ENCODE results near the gene TBC1D10A.
"Not testable (repeated sequence)": the region's sequence is repeated elsewhere in the genome, so short reads cannot be mapped to it uniquely, and the experiment has no call there.

Gene TBC1D10A

GRCh38 chr22:30357236-30357570 is 30.5 kb upstream of the TBC1D10A start:
- peak overlapping the region; percentile 91 for H3K4me3 Mint-ChIP-seq

GRCh38 chr22:30356449-30357235 is 29.9 kb upstream of the TBC1D10A start, which contains the start of the genes CCDC157 and SF3A1:
TSS of gene CCDC157 (plus strand) at chr22:30357007. CDS start at chr22:30366001, 8,994 bp downstream.
TSS of gene SF3A1 (minus strand) at chr22:30356894. CDS start at chr22:30356792, 102 bp downstream.
- no peaks in the 10 kb centered on the region for H3K9me3 Mint-ChIP-seq
- peak within 1 kb of the TSS; percentile 91 for H3K4me3 Mint-ChIP-seq
- H3K4me1 Mint-ChIP-seq (ENCODE audit: low read depth): peaks cover 26% of the 10 kb centered on the region
- H3K36me3 Mint-ChIP-seq (ENCODE audit: low read depth): peaks cover 23% of the 10 kb centered on the region
- H3K27me3 Mint-ChIP-seq (ENCODE audit: low read depth): peaks cover 5% of the 10 kb centered on the region
- H3K27ac Mint-ChIP-seq: peak within 1 kb of the TSS; percentile 86

More at GRCh38 chr22:30357236-30357570, 30.5 kb upstream of the TBC1D10A start:
- Mint-ChIP-seq H3K9me3 (no peaks in the 10 kb centered on the region), H3K4me1 (ENCODE audit: low read depth) (peaks cover 26% of the 10 kb centered on the region), H3K27me3 (ENCODE audit: low read depth) (peaks cover 5% of the 10 kb centered on the region), H3K36me3 (ENCODE audit: low read depth) (peaks cover 18% of the 10 kb centered on the region), H3K27ac (peak overlapping the region; percentile 86)

GRCh38 chr22:30354644-30355043 is 27.9 kb upstream of the TBC1D10A start:
- Mint-ChIP-seq H3K4me1 (ENCODE audit: low read depth) (peaks cover 36% of the 10 kb centered on the region), H3K4me3 (peak overlapping the region; percentile 91), H3K9me3 (no peaks in the 10 kb centered on the region), H3K27me3 (ENCODE audit: low read depth) (peaks cover 5% of the 10 kb centered on the region), H3K27ac (peak overlapping the region; percentile 60), H3K36me3 (ENCODE audit: low read depth) (peaks cover 41% of the 10 kb centered on the region)

GRCh38 chr22:30351226-30351625 is 24.5 kb upstream of the TBC1D10A start:
- peaks cover 49% of the 10 kb centered on the region for H3K4me1 Mint-ChIP-seq (ENCODE audit: low read depth)
- no peak overlapping the region for H3K4me3 Mint-ChIP-seq
- peaks cover 57% of the 10 kb centered on the region for H3K36me3 Mint-ChIP-seq (ENCODE audit: low read depth)
- no peaks in the 10 kb centered on the region for H3K9me3 Mint-ChIP-seq
- H3K27ac Mint-ChIP-seq: no peak overlapping the region
- H3K27me3 Mint-ChIP-seq (ENCODE audit: low read depth): no peaks in the 10 kb centered on the region

GRCh38 chr22:30348809-30349208 is 22.1 kb upstream of the TBC1D10A start:
- no peaks in the 10 kb centered on the region for H3K9me3 Mint-ChIP-seq
- H3K27ac Mint-ChIP-seq: peak overlapping the region; percentile 81
- no peaks in the 10 kb centered on the region for H3K27me3 Mint-ChIP-seq (ENCODE audit: low read depth)
- H3K36me3 Mint-ChIP-seq (ENCODE audit: low read depth): peaks cover 65% of the 10 kb centered on the region
- peak overlapping the region; percentile 37 for H3K4me3 Mint-ChIP-seq
- peaks cover 35% of the 10 kb centered on the region for H3K4me1 Mint-ChIP-seq (ENCODE audit: low read depth)

GRCh38 chr22:30348404-30348803 is 21.7 kb upstream of the TBC1D10A start:
- no peaks in the 10 kb centered on the region for H3K9me3 Mint-ChIP-seq
- peak overlapping the region; percentile 81 for H3K27ac Mint-ChIP-seq
- peaks cover 64% of the 10 kb centered on the region for H3K36me3 Mint-ChIP-seq (ENCODE audit: low read depth)
- peaks cover 32% of the 10 kb centered on the region for H3K4me1 Mint-ChIP-seq (ENCODE audit: low read depth)
- H3K4me3 Mint-ChIP-seq: peak overlapping the region; percentile 37
- H3K27me3 Mint-ChIP-seq (ENCODE audit: low read depth): no peaks in the 10 kb centered on the region

GRCh38 chr22:30347255-30347892 is 20.6 kb upstream of the TBC1D10A start:
- H3K9me3 Mint-ChIP-seq: no peaks in the 10 kb centered on the region
- H3K27me3 Mint-ChIP-seq (ENCODE audit: low read depth): no peaks in the 10 kb centered on the region
- peaks cover 32% of the 10 kb centered on the region for H3K4me1 Mint-ChIP-seq (ENCODE audit: low read depth)
- H3K36me3 Mint-ChIP-seq (ENCODE audit: low read depth): peaks cover 67% of the 10 kb centered on the region
- no peak overlapping the region for H3K4me3 Mint-ChIP-seq
- peak overlapping the region; percentile 72 for H3K27ac Mint-ChIP-seq

GRCh38 chr22:30344447-30345200 is 17.9 kb upstream of the TBC1D10A start:
- Mint-ChIP-seq H3K9me3 (no peaks in the 10 kb centered on the region), H3K27me3 (ENCODE audit: low read depth) (no peaks in the 10 kb centered on the region), H3K4me3 (no peak overlapping the region), H3K4me1 (ENCODE audit: low read depth) (peaks cover 21% of the 10 kb centered on the region), H3K27ac (peak overlapping the region; percentile 36), H3K36me3 (ENCODE audit: low read depth) (peaks cover 56% of the 10 kb centered on the region)

DNA sequence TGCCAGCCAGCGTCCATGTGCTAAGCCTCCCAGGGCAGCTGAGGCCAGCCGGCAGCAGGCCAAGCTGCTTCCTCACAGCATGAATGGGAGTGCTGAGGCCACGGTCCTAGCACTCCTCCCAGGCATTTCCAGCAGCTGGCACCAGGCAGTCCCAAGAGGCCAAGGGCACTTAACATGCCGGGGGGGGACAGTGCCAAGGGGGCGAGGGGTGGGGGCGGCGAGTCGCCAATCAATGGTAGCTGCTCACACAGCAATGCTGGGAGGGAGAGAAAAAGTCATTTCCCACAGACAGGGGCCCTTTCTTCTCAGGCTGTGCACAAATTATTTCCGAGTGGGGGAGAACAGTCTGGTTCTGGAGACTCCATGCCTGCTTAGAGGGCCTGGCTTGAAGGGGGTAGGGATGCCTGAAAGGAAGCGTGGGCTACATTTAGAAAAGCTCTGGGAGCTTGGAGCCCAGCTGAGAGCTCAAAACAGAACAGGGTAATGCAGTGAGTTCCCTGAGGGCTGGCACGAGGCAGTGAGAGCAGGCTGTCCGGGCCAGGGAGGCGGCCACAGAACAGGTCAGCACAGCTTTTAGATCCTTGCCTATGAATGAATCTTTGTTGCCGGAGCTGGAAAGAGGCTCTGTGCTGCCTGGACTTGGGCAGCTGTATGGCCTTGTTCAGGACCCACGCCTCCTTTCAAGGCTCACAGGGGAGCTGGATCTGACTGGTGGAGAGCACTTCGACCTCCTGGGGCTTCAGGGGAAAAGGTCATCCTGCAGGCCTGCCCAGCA is 14.4 kb upstream of the TBC1D10A start:
- no peaks in the 10 kb centered on the region for H3K9me3 Mint-ChIP-seq
- no peaks in the 10 kb centered on the region for H3K27me3 Mint-ChIP-seq (ENCODE audit: low read depth)
- peaks cover 58% of the 10 kb centered on the region for H3K36me3 Mint-ChIP-seq (ENCODE audit: low read depth)
- no peak overlapping the region for H3K4me3 Mint-ChIP-seq
- no peak overlapping the region for H3K27ac Mint-ChIP-seq
- H3K4me1 Mint-ChIP-seq (ENCODE audit: low read depth): peaks cover 1% of the 10 kb centered on the region

- Mint-ChIP-seq H3K4me3 (no peak overlapping the region), H3K27ac (no peak overlapping the region), H3K27me3 (ENCODE audit: low read depth) (no peaks in the 10 kb centered on the region), H3K36me3 (ENCODE audit: low read depth) (peaks cover 57% of the 10 kb centered on the region), H3K4me1 (ENCODE audit: low read depth) (peaks cover 18% of the 10 kb centered on the region), H3K9me3 (no peaks in the 10 kb centered on the region)
Measured at GRCh38 chr22:30338802-30339201, 12.1 kb upstream of the TBC1D10A start.

GRCh38 chr22:30338341-30338740 is 11.6 kb upstream of the TBC1D10A start:
- not testable (repeated sequence) for H3K27ac Mint-ChIP-seq; H3K27me3 Mint-ChIP-seq (ENCODE audit: low read depth); H3K4me3 Mint-ChIP-seq; H3K9me3 Mint-ChIP-seq
- H3K36me3 Mint-ChIP-seq (ENCODE audit: low read depth): peaks cover 60% of the 10 kb centered on the region
- peaks cover 22% of the 10 kb centered on the region for H3K4me1 Mint-ChIP-seq (ENCODE audit: low read depth)

GRCh38 chr22:30337461-30337778 is 10.7 kb upstream of the TBC1D10A start:
- Mint-ChIP-seq H3K36me3 (ENCODE audit: low read depth) (peaks cover 62% of the 10 kb centered on the region), H3K4me1 (ENCODE audit: low read depth) (peaks cover 25% of the 10 kb centered on the region), H3K27me3 (ENCODE audit: low read depth) (no peaks in the 10 kb centered on the region), H3K4me3 (no peak overlapping the region), H3K9me3 (no peaks in the 10 kb centered on the region), H3K27ac (no peak overlapping the region)

DNA sequence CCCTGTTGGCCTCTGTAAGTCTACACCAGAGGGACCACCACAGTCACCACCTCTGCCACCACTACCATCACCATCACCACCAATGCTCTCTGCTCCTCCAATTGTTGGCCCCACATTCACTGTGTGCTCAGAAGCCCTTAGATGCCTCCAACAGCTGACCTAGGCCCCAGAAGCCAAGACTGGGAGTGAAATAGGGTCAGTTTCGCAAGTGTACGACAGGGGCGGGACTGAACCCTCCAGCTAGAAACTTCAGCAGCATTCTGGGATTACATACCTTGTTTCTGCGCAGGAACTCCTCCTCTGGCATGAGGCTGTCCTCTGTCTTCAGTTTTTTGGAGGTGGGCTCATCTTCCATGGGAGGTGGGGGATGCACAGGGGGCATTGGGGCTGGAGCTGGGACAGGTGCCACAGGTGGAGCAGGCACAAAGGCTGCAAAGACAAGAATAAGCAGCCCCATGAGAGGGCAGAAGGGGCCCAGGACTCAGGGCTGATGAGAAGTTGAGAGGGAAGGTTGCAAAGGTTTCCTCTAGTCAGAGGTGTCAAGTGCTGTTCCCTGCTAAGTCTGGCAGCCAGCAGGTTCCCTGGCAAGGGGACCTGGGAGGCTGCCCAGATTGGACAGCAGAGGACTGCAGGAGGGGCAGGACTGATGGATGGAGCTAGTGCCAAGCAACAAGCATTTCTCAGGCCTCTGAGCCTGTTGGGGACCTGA is 10.2 kb upstream of the TBC1D10A start:
- H3K27me3 Mint-ChIP-seq (ENCODE audit: low read depth): no peaks in the 10 kb centered on the region
- H3K4me3 Mint-ChIP-seq: no peak overlapping the region
- H3K4me1 Mint-ChIP-seq (ENCODE audit: low read depth): peaks cover 29% of the 10 kb centered on the region
- H3K27ac Mint-ChIP-seq: no peak overlapping the region
- peaks cover 60% of the 10 kb centered on the region for H3K36me3 Mint-ChIP-seq (ENCODE audit: low read depth)
- no peaks in the 10 kb centered on the region for H3K9me3 Mint-ChIP-seq

All from T-helper 1 cell treated with Interleukin-12 subunit alpha and Interleukin-12 subunit beta and Interleukin-4 antibody, amounts not matched to agents 30 μg/mL and 1 μg/mL, for 36 hours (primary cell).